Endothelial cell of umbilical vein (primary cell): ENCODE measurements around the gene TMEM220. TPM values are rescaled to one million over a fixed set of nuclear protein-coding genes. Genes with fewer than 3 reads are reported as not detected.

Experiments
- BruUV-seq: library from RNA; stranded (reverse); fragments of 400-500 nt; replicated peaks from 2 replicates; lab custom pipeline; 2021; lab: Mats Ljungman, UMichigan
- CTCF ChIA-PET: fragments of 300-600, 350-600 bp; sonication (Branson Sonifier 250); formaldehyde crosslinking; loops from one replicate; lab custom pipeline; 2021; ENCODE audit warnings: antibody characterized with exemption, inconsistent platforms; lab: Charles Lee
- POLR2A ChIA-PET: fragments of 300-600, 350-600 bp; sonication (Branson Sonifier 250); formaldehyde crosslinking; loops from one replicate; lab custom pipeline; 2021; ENCODE audit warnings: antibody characterized with exemption, inconsistent platforms; lab: Charles Lee
- DNase-seq: peaks from one replicate; pipeline ENCODE4 v3.0.0-alpha.2; 2011; ENCODE audit warnings: low read depth, low spot score
- FAIRE-seq: peaks from 2 replicates; lab custom pipeline; 2011; peaks lifted over from hg19 to GRCh38; lab: Jason Lieb, UNC
- H2AFZ ChIP-seq: 2 replicates; pipeline ENCODE4 v1.6.0; 2012; ENCODE audit warnings: low read depth, low read length, control low read depth, inconsistent platforms
- H3K27ac ChIP-seq: 2 replicates; pipeline ENCODE4 v1.5.1; 2011; ENCODE audit warnings: low read depth, mild to moderate bottlenecking, control low read depth, low read length, moderate library complexity; ENCODE audit not compliant: insufficient read depth
- H3K27me3 ChIP-seq, 2 experiments: 2 replicates each; pipeline versions ENCODE4 v1.6.0 to v1.6.1; 2011; ENCODE audit warnings: low read length in 2 of 2, mixed read lengths in 1 of 2; ENCODE audit not compliant: control insufficient read depth in 2 of 2, insufficient read depth in 2 of 2
- H3K36me3 ChIP-seq, 2 experiments: 2 replicates in 1 of 2; 3 replicates in 1 of 2; pipeline ENCODE4 v1.5.1; 2011; ENCODE audit warnings: low read length in 2 of 2, mild to moderate bottlenecking in 1 of 2, moderate library complexity in 1 of 2; ENCODE audit not compliant: control insufficient read depth in 2 of 2, insufficient read depth in 2 of 2; ENCODE audit errors: extremely low read depth in 1 of 2
- H3K4me1 ChIP-seq: 3 replicates; pipeline ENCODE4 v1.5.1; 2011; ENCODE audit warnings: mild to moderate bottlenecking, low read length; ENCODE audit not compliant: control insufficient read depth, insufficient read depth; ENCODE audit errors: extremely low read depth
- H3K4me2 ChIP-seq: 2 replicates; pipeline ENCODE4 v1.6.1; 2011; ENCODE audit warnings: low read length, control low read depth, mixed read lengths; ENCODE audit not compliant: insufficient read depth
- H3K4me3 ChIP-seq, 3 experiments: fragments of 200-600 bp in 1 of 3; sonication (generic), shearing (Covaris generic) in 1 of 3; replicated peaks in 1 of 3; 2 replicates each; pipeline ENCODE4 v1.5.1; 2011 to 2016; ENCODE audit warnings: control low read depth in 3 of 3, low read length in 3 of 3, mild to moderate bottlenecking in 2 of 3, inconsistent platforms in 1 of 3, low read depth in 1 of 3, moderate library complexity in 1 of 3; ENCODE audit not compliant: insufficient read depth in 1 of 3
- H3K79me2 ChIP-seq: 2 replicates; pipeline ENCODE4 v1.6.0; 2012; ENCODE audit warnings: low read length, inconsistent platforms; ENCODE audit not compliant: control insufficient read depth, insufficient read depth
- H3K9ac ChIP-seq: replicated peaks from 2 replicates; pipeline ENCODE3; 2011; ENCODE audit warnings: low read length, control low read depth; ENCODE audit not compliant: insufficient read depth; ENCODE audit errors: extremely low read depth
- H3K9me1 ChIP-seq: replicated peaks from 3 replicates; pipeline ENCODE4 v1.6.0; 2011; ENCODE audit warnings: mild to moderate bottlenecking, low read length; ENCODE audit not compliant: control insufficient read depth, insufficient read depth; ENCODE audit errors: extremely low read depth
- H3K9me3 ChIP-seq: replicated peaks from 2 replicates; pipeline ENCODE4 v1.5.1; 2012; ENCODE audit warnings: low read length, inconsistent platforms; ENCODE audit not compliant: control insufficient read depth, insufficient read depth
- H4K20me1 ChIP-seq: replicated peaks from 2 replicates; pipeline ENCODE3; 2011; ENCODE audit warnings: mild to moderate bottlenecking, low read length; ENCODE audit not compliant: control insufficient read depth, insufficient read depth; ENCODE audit errors: extremely low read depth
- EZH2 ChIP-seq: IDR thresholded peaks from 2 replicates; pipeline ENCODE4 v1.6.1; 2012; ENCODE audit warnings: borderline replicate concordance, low read depth, mild to moderate bottlenecking, moderate library complexity, low read length, inconsistent platforms; ENCODE audit not compliant: severe bottlenecking
- FOS ChIP-seq: IDR thresholded peaks from 2 replicates; pipeline ENCODE4 v1.6.1; 2011; ENCODE audit warnings: mild to moderate bottlenecking, low read length, moderate library complexity, borderline replicate concordance; ENCODE audit not compliant: insufficient read depth
- GATA2 ChIP-seq: IDR thresholded peaks from 2 replicates; pipeline ENCODE4 v1.7.0; 2011; ENCODE audit warnings: low read depth, mild to moderate bottlenecking, moderate library complexity, mixed read lengths, low read length; ENCODE audit not compliant: insufficient read length, insufficient read depth
- JUN ChIP-seq: IDR thresholded peaks from 2 replicates; pipeline ENCODE4 v1.6.1; 2011; ENCODE audit warnings: borderline replicate concordance, low read depth; ENCODE audit not compliant: insufficient read length, insufficient read depth
- POLR2A ChIP-seq: IDR thresholded peaks from 2 replicates; pipeline ENCODE4 v1.6.1; 2012; ENCODE audit warnings: low read depth, mild to moderate bottlenecking, control low read depth, low read length
- dilution Hi-C: fragments of 300-500 bp; cut with MboI; formaldehyde crosslinking; loops from one replicate; pipeline ENCODE4 v1.15.0; 2019; ENCODE audit warnings: low sequenced_read_pairs; ENCODE audit not compliant: extremely low pct_ligation_motif_present
- intact Hi-C: fragments of 100-400 bp; cut with micrococcal nuclease; formaldehyde crosslinking; loops from one replicate; pipeline ENCODE4 v1.10.0; 2022
- polyA plus RNA-seq, 4 experiments: library from polyadenylated mRNA; depleted of rRNA in 3 of 4; stranded (reverse) in 3 of 4; unstranded in 1 of 4; fragments of >200 nt; gene quantifications; 2 replicates each; pipeline versions ENCODE4 v1.2.1 to v1.2.3, GENCODE V29; 2011 to 2012; ENCODE audit warnings: missing spikeins in 1 of 4
- total RNA-seq: library from RNA; stranded (reverse); gene quantifications from 2 replicates; pipeline ENCODE4 v1.2.3, GENCODE V29; 2021
- TF ChIP-seq, protein P1 (sequence below), 2 donors: IDR thresholded peaks; 1 replicate in 1 of 2; 2 replicates in 1 of 2; pipeline ENCODE4 v1.5.1; 2011; ENCODE audit warnings: low read length in 2 of 2, mild to moderate bottlenecking in 2 of 2, moderate library complexity in 2 of 2, control low read depth in 1 of 2, inconsistent platforms in 1 of 2, low read depth in 1 of 2; ENCODE audit not compliant: insufficient read depth in 1 of 2; ENCODE audit errors: extremely low read depth in 1 of 2
- TF ChIP-seq, protein P2 (sequence below): IDR thresholded peaks from 2 replicates; pipeline ENCODE4 v1.6.1; 2011; ENCODE audit not compliant: insufficient read depth, insufficient read length

TMEM220 gene
- total and polyA plus RNA-seq, 2 donors (not counting 3 experiments of a cell fraction or from before 2014, with no cell fraction given), result 3.6 to 11.2 TPM

DNA sequence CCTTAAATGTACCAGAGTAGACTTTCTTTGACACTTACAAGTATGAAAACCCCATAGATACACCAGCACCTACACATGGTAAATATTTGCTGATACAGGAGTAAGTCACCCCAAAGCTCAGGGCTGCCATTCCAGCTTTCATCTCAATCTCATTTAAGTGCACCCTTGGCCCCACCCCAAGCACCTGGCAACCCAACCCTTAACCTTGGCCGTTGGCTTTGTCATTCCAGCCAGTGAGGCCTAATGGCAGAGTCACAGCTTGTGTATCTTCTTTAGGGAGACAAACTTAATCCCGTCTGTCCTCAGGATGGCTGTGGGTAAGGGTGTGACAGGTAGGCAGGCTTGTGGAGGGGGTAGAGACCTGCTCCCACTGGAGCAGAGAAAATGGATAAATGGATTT lies 31.5 kb upstream of the TMEM220 start:
- CTCF ChIA-PET, result no interaction called here

DNA sequence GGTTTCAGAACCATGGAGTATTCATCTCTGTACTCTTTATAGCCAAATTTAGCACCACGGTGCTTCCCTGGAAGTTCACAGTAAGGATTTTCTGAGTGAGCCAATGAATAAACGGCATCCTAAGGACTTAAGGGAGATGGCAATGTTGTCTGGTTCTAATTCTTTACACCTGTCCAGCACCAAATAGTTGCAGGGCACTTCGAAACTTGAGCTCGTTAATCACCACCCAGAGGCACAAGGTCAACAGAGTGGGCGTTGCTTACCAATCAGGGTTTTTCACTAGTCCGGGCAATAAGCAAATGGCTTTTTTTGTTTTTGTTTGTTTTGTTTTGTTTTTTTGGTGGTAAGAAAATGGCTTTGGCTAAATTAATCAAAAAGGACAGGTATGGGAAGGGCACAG lies 28.2 kb upstream of the TMEM220 start:
- H3K27ac ChIP-seq, result no peak overlapping the region
- no peaks in the 10 kb centered on the region for H4K20me1 ChIP-seq
- dilution Hi-C loops, result no loop called here
- TF ChIP-seq, protein P1, sequence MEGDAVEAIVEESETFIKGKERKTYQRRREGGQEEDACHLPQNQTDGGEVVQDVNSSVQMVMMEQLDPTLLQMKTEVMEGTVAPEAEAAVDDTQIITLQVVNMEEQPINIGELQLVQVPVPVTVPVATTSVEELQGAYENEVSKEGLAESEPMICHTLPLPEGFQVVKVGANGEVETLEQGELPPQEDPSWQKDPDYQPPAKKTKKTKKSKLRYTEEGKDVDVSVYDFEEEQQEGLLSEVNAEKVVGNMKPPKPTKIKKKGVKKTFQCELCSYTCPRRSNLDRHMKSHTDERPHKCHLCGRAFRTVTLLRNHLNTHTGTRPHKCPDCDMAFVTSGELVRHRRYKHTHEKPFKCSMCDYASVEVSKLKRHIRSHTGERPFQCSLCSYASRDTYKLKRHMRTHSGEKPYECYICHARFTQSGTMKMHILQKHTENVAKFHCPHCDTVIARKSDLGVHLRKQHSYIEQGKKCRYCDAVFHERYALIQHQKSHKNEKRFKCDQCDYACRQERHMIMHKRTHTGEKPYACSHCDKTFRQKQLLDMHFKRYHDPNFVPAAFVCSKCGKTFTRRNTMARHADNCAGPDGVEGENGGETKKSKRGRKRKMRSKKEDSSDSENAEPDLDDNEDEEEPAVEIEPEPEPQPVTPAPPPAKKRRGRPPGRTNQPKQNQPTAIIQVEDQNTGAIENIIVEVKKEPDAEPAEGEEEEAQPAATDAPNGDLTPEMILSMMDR (IDR thresholded peaks at IDR 0.05; ENCODE audit: extremely low read depth in 1 of 2, insufficient read depth in 1 of 2, low read depth in 1 of 2, low read length in 2 of 2), result no peak
- H2AFZ ChIP-seq, result no peak overlapping the region
- H3K27me3 ChIP-seq, result no peaks in the 10 kb centered on the region
- no peaks in the 10 kb centered on the region for H3K4me1 ChIP-seq
- no peak overlapping the region for H3K9ac ChIP-seq
- ChIA-PET POLR2A (no interaction called here), CTCF (no interaction called here)
- no peak overlapping the region for H3K4me2 ChIP-seq
- H3K4me3 ChIP-seq, result no peak overlapping the region
- H3K79me2 ChIP-seq, result no peaks in the 10 kb centered on the region
- H3K9me3 ChIP-seq, result no peaks in the 10 kb centered on the region
- DNase-seq (no peak), FAIRE-seq (no peak)
- intact Hi-C loops, result no loop called here
- no TSS peak for BruUV-seq
- H3K36me3 ChIP-seq, result no peaks in the 10 kb centered on the region
- no peaks in the 10 kb centered on the region for H3K9me1 ChIP-seq

More for the DNA sequence above, 31.5 kb upstream of the TMEM220 start:
- BruUV-seq, result no TSS peak
- dilution Hi-C loops (no loop called here), intact Hi-C loops (no loop called here)
- Histone ChIP-seq H3K4me2 (no peak overlapping the region), H3K4me3 (no peak overlapping the region), H3K4me1 (no peaks in the 10 kb centered on the region), H3K9ac (no peak overlapping the region), H3K79me2 (no peaks in the 10 kb centered on the region), H3K27ac (no peak overlapping the region), H3K27me3 (no peaks in the 10 kb centered on the region), H3K9me3 (no peaks in the 10 kb centered on the region), H2AFZ (no peak overlapping the region), H4K20me1 (no peaks in the 10 kb centered on the region), H3K36me3 (no peaks in the 10 kb centered on the region), H3K9me1 (no peaks in the 10 kb centered on the region)
- FAIRE-seq, result no peak
- TF ChIP-seq EZH2 (no peak), FOS (no peak), POLR2A (no peak), JUN (no peak), GATA2 (no peak)
- TF ChIP-seq, protein P2, sequence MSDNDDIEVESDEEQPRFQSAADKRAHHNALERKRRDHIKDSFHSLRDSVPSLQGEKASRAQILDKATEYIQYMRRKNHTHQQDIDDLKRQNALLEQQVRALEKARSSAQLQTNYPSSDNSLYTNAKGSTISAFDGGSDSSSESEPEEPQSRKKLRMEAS, result no peak
- DNase-seq, result no peak
- POLR2A ChIA-PET, result no interaction called here
